Inferior parietal cortex (tissue), 1 donor: Measurements from ENCODE around the gene GPR162.

Experiments
- DNase-seq: peaks from one replicate; pipeline ENCODE4 v3.0.0-alpha.2; 2016; ENCODE audit errors: extremely low spot score

Gene GPR162, protein sequence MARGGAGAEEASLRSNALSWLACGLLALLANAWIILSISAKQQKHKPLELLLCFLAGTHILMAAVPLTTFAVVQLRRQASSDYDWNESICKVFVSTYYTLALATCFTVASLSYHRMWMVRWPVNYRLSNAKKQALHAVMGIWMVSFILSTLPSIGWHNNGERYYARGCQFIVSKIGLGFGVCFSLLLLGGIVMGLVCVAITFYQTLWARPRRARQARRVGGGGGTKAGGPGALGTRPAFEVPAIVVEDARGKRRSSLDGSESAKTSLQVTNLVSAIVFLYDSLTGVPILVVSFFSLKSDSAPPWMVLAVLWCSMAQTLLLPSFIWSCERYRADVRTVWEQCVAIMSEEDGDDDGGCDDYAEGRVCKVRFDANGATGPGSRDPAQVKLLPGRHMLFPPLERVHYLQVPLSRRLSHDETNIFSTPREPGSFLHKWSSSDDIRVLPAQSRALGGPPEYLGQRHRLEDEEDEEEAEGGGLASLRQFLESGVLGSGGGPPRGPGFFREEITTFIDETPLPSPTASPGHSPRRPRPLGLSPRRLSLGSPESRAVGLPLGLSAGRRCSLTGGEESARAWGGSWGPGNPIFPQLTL

GRCh38 chr12:6821591-6822425 is at the start of gene GPR162:
Gene GPR162 (plus strand): TSS chr12:6821821. CDS start chr12:6823899, 2,078 bp downstream.
- DNase-seq = no peak

DNA sequence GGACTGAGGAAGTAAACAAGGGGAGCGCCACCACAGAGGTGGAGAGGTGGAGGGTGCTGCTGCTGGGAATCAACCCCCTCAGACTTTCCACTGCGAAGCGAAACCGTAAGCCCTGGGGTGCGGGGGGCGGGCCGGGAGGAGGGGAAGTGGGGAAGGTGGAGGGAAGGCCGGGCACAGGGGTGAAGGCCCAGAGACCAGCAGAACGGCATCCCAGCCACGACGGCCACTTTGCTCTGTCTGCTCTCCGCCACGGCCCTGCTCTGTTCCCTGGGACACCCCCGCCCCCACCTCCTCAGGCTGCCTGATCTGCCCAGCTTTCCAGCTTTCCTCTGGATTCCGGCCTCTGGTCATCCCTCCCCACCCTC is 49.3 kb upstream of the GPR162 start, which contains the start of gene LAG3:
Gene LAG3 (plus strand): TSS at position 190 of the 365 bp plus-strand sequence. CDS start 333 bp downstream, outside the sequence.
- no peak for DNase-seq

- DNase-seq = no peak
Measured at GRCh38 chr12:6772726-6773589, 48.7 kb upstream of the GPR162 start.

GRCh38 chr12:6773590-6774351 is 47.9 kb upstream of the GPR162 start:
- no peak for DNase-seq

GRCh38 chr12:6774499-6775062 is 47.0 kb upstream of the GPR162 start:
- DNase-seq = no peak

DNA sequence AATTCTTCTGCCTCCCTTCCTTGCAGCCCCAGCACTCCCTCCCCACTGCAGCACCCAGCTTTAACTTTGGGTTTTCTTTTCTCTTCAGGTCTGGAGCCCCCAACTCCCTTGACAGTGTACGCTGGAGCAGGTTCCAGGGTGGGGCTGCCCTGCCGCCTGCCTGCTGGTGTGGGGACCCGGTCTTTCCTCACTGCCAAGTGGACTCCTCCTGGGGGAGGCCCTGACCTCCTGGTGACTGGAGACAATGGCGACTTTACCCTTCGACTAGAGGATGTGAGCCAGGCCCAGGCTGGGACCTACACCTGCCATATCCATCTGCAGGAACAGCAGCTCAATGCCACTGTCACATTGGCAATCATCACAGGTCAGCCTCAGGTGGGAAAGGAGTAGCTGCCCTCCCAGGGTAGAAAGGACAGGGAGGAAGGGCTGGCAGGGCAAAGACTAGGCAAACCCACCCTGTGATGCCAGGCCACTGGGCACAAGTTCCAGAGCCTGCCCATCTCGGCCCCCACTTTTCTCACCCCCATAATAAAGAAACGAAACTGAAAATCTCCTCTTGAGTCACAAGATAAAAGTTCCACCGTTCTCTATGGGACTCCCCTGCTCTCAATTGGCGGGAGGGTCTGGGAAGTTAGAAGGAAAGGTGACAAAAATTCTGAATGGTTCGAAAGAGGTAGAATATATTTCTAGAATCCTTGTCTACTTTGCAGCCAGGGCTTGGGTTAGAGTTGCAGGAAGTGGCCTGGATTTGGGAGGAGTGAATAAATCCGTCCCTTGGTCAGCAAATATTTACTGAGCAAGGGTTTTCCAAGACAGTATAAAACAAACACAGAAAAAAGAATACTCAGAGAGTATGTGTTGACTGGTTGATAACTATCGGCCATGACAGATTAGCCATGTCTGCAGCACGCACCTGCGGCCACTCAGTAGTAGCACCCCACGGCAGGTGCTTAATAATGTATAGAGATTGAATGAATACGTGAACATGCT is 46.1 kb upstream of the GPR162 start:
- DNase-seq = no peak

GRCh38 chr12:6777386-6777785 is 44.2 kb upstream of the GPR162 start:
- DNase-seq = no peak

GRCh38 chr12:6778217-6778573 is 43.4 kb upstream of the GPR162 start:
- DNase-seq = no peak

DNA sequence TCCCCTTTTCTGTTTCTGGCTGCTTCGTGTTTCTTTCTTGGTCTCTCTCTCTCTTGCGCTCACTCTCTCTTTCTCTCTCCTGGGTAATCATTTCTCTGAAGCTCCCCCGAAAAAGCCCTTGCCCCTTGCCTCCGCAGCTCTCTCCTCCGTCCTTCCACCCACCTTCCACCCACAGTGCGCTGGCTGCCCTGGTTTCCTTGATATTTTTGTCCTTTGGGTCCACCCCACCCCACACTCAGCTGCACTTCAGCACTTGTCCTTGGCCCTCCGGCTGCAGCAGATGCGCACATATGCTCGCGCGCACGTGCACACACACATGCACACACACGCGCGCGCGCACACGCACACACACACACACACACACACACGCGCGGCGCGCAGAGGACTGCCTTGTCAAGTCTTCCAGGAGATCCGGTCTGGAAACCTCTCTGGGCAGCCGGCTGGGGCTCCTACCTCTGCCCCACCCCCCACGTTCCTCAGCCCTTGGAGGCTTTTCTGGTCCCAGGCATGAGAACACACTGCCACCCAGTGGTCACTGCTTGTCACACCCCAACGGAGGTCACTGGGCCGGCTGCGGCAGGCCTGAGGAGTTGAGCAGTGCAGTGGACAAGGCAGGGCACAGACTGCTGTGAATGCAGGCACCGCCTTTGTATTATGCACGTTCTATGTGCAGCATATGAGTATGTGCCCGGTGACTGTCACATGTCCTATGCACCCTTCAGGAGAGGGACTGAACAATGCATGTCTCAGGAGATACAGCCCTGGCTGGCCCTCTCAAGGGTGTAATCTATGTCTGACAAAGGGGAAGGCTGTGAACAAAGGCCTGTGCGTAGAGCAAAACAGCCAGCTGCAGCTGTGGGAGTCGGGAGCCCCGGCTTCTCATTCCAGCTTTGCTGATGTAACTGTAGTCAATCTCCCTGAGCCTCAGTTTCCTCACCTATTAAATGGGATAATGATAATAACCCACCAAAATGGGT is 42.8 kb upstream of the GPR162 start:
- peak; percentile 92 for DNase-seq

DNA sequence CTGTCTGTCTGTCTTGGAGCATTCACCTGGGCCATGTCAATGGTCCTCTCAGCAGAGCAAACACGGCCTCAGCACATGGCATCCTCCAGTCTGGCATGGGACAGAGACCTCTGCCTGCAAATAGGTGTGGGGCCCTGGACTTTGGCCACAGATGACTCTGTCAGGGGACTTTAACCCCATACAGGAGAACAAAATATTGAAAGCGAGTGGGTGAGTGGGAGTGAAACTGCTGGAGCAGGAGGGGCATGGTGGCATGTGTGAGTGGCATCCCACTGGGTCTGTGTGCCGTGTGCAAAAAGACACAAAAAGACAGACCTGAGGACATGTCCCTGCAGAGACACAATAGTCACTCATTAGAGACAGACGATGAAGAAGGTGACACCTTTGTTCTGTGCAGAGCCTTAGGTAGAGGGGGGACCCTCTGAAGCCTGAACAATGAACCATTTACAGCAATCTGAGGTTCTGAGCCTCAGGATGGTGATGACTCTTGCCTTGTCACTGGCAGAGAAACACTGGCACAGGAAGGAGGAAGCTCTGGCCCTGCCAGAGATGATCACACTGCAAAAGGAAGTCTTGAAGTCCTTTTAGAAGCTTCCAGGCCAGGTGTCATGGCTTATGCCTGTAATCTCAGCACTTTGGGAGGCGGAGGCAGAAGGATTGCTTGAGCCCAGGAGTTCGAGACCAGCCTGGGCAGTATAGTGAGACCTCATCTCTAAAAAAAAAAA is 41.8 kb upstream of the GPR162 start:
- DNase-seq = no peak

GRCh38 chr12:6780573-6780972 is 41.0 kb upstream of the GPR162 start:
- DNase-seq = no peak

DNA sequence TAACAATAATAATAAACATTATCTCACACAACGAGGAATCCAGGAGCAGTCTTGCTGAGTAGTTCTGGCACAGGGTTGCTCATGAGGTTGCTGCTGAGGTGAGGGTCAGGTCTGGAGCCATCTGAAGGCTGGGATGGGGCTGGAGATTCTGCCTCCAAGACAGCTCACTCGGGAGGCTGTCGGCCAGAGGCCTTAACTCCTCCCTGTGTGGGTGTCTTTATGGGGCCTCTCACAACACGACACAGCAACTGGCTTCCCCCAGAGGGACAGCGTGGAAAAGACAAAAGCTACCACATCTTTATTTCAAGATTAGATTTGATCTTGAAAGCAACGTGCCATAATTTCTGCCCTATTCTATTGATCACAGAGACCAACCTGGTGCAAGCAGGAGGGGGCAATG is 39.5 kb upstream of the GPR162 start:
- DNase-seq = no peak

DNA sequence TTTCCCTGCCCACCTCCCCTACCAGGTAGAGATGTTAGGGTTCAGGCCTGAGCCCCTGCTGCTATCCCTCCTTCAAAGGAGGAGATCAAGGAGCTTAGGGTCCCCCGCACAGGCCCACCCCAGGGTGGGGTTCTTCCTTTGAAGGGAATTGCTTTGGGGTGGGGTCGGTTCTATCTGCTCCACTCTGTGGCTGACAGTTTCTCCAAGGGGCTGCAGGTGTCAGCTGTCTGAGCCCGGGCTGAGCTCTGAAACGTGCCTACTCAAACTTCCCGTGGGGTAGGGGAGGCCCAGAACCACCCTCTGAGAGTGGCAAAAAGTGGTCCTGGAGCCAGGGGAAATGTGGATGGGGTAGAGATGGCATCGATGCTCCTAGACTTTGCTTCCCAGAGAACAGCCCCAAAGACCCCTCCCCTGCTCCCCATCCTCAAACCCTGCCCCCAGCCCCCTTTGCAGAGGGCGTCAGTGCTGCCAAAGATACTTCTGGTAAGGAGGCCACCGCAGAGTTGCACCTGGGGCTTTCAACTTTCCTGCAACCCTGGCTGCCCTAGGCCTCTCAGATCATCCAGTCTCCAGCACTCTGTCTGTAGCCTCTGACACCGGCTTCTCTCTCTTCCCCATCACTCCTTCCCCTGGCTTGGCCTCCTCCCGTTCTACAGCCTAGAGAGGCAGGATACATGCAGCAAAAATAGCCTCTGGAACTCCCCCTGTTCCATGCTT is 38.6 kb upstream of the GPR162 start:
- no peak for DNase-seq

- DNase-seq = no peak
Measured at GRCh38 chr12:6783828-6784227, 37.8 kb upstream of the GPR162 start.

DNA sequence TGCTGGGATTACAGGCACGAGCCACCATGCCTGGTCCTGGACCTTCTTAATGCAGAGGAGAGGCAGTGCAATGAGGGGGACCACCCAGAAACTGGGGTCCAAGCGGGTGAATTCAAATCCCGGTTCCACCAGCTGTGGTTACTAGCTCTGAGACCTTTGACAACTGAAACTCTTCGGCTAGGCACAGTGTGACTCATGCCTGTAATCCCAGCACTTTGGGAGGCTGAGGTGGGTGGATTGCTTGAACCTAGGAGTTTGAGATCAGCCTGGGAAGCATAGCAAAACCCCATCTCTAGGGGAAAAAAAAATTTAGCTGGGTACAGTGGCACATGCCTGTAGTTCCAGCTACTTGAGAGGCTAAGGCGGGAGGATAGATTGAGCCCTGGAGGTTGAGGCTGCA is 37.3 kb upstream of the GPR162 start:
- DNase-seq = no peak

DNA sequence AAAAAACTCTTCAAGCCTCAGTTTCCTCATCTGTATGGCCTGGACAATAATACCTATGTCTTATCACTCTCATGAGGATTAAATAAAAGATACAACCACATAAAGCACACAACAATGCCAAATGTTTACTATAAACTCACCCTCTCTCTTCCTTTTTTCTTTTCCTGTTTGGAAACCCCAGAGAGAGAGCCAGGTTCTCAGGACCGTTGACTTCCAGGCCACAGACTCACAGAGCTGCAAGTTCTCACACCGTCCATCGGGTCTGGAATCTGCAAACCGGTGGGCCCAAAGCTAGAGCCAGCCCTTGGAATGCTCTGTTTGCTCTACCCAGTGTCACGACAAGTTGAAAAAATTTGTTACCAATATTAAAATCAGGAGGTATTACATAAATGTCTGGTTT is 36.9 kb upstream of the GPR162 start:
- DNase-seq = no peak
